Measurements from ENCODE around the gene NDUFC1. TPM values are rescaled to one million over a fixed set of nuclear protein-coding genes. Genes with fewer than 3 reads are reported as not detected.
A peak's percentile ranks its signal among the peaks of the same experiment; 100 is the strongest.
"Not testable (repeated sequence)": the region's sequence is repeated elsewhere in the genome, so short reads cannot be mapped to it uniquely, and the experiment has no call there.

NDUFC1 gene
- total and polyA plus RNA-seq, 2 of the 4 experiments (the other 2 are of a cell fraction): 25.1 to 65.1 TPM

DNA sequence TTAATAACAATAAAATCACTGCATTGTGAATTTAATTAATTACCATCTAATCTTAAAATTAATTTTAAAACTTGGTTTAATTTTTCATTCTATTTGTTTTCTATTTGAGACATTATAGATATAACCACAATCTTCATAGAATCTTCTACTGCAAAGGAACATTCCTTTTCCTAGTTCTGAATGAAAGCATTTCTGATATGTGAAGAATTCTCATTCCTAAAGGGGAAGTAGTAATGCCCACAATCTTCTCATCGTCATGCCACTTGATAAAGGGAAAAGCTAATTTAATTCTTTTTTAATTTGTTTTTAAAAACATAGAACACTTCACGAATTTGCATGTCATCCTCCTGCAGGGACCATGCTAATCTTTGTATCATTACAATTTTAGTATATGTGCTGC lies 45.9 kb downstream of the NDUFC1 start:
- no peak overlapping the region for H3K18ac ChIP-seq (ENCODE audit: low read depth, low read length)
- CTCF ChIA-PET: interaction anchor here (0.5 to 0.9 kb wide), 5 partner anchors 10 to 226 kb away, joined by 3 to 8 read pairs (median 3); no protein-coding TSS in a partner anchor
- H4K8ac ChIP-seq (ENCODE audit: low read depth in 2 of 2, low read length in 2 of 2): no peak overlapping the region
- DNase-seq: no peak
- H3K9me3 ChIP-seq (ENCODE audit: control insufficient read depth, insufficient read depth, low read length): no peaks in the 10 kb centered on the region
- no peaks in the 10 kb centered on the region for H3K79me1 ChIP-seq (ENCODE audit: low read depth in 1 of 2, low read length in 2 of 2)
- H3K9ac ChIP-seq (ENCODE audit: low read depth, low read length): no peak overlapping the region
- H3K4ac ChIP-seq (ENCODE audit: low read depth, low read length): no peak overlapping the region
- H3K14ac ChIP-seq (replicated peaks; ENCODE audit: low read depth, low read length): no peak overlapping the region
- peak; percentile 66 for ATAC-seq (ENCODE audit: low read depth)
- H2BK120ac ChIP-seq (ENCODE audit: low read depth, low read length): no peak overlapping the region
- H4K20me1 ChIP-seq (ENCODE audit: insufficient read depth, low read length): no peaks in the 10 kb centered on the region
- dilution Hi-C loops (cut with HindIII; ENCODE audit: low sequenced_read_pairs, unreplicated experiment): no loop called here
- no peak overlapping the region for H3K27ac ChIP-seq (ENCODE audit: insufficient read depth, low read length)
- no peaks in the 10 kb centered on the region for H3K27me3 ChIP-seq (ENCODE audit: control insufficient read depth, insufficient read depth, low read length)
- no peak overlapping the region for H3K4me2 ChIP-seq (ENCODE audit: low read depth, low read length)
- no peak overlapping the region for H4K5ac ChIP-seq (ENCODE audit: low read depth, low read length)
- H3K9me1 ChIP-seq (ENCODE audit: insufficient read depth, low read length): no peaks in the 10 kb centered on the region
- H2BK20ac ChIP-seq (ENCODE audit: low read depth, low read length): no peak overlapping the region
- no peak overlapping the region for H2AFZ ChIP-seq (replicated peaks; ENCODE audit: low read length, poor library complexity)
- H2BK15ac ChIP-seq (ENCODE audit: low read depth, low read length): no peak overlapping the region
- no peaks in the 10 kb centered on the region for H3K36me3 ChIP-seq (ENCODE audit: control insufficient read depth, insufficient read depth, low read length)
- H4K91ac ChIP-seq (ENCODE audit: insufficient read depth, low read depth, low read length): no peak overlapping the region
- intact Hi-C loops (cut with micrococcal nuclease): no loop called here
- no CpG with 5 or more reads among the region's 2 CpGs for WGBS, 2 experiments (ENCODE audit: extremely low coverage in 2 of 2, insufficient read length in 1 of 2)
- H2AK5ac ChIP-seq (ENCODE audit: low read depth, low read length): no peak overlapping the region
- no peak for TF ChIP-seq CHD1 (IDR thresholded peaks at IDR 0.05; ENCODE audit: low read depth, low read length)
- no peak for TF ChIP-seq MXI1 (IDR thresholded peaks at IDR 0.05; ENCODE audit: borderline replicate concordance, low read depth, low read length)
- no peak for TF ChIP-seq RAD21 (IDR thresholded peaks at IDR 0.05; ENCODE audit: low read length)
- no peak for TF ChIP-seq POLR2A (IDR thresholded peaks at IDR 0.05; ENCODE audit: low read depth, low read length)
- TF ChIP-seq NFE2L2 (IDR thresholded peaks at IDR 0.05; ENCODE audit: low read depth, low read length): no peak
- no peak for TF ChIP-seq CEBPB (IDR thresholded peaks at IDR 0.05; ENCODE audit: low read depth, low read length)
- TF ChIP-seq SMC3 (IDR thresholded peaks at IDR 0.05; ENCODE audit: low read depth, low read length): no peak
- TF ChIP-seq MAZ (IDR thresholded peaks at IDR 0.05; ENCODE audit: borderline replicate concordance, low read depth, low read length): no peak
- no peak overlapping the region for H2BK5ac ChIP-seq (ENCODE audit: low read depth, low read length, poor library complexity, severe bottlenecking)
- H3K23ac ChIP-seq (ENCODE audit: low read depth, low read length): no peak overlapping the region
- H3K4me1 ChIP-seq (ENCODE audit: control insufficient read depth, insufficient read depth, low read length): peaks cover 2% of the 10 kb centered on the region; the same call in 1 of the 2 replicates
- no peak overlapping the region for H3K56ac ChIP-seq (ENCODE audit: extremely low read depth, insufficient read depth, low read length)
- no peak overlapping the region for H3K4me3 ChIP-seq (ENCODE audit: insufficient read depth, low read depth, low read length)
- no peak overlapping the region for H2AK9ac ChIP-seq (replicated peaks; ENCODE audit: low read depth, low read length, poor library complexity)
- BruUV-seq (replicated peaks): no TSS peak
- in situ Hi-C loops (cut with MboI; ENCODE audit: low sequenced_read_pairs): no loop called here
- POLR2A ChIA-PET (ENCODE audit: unreplicated experiment): no interaction called here

DNA sequence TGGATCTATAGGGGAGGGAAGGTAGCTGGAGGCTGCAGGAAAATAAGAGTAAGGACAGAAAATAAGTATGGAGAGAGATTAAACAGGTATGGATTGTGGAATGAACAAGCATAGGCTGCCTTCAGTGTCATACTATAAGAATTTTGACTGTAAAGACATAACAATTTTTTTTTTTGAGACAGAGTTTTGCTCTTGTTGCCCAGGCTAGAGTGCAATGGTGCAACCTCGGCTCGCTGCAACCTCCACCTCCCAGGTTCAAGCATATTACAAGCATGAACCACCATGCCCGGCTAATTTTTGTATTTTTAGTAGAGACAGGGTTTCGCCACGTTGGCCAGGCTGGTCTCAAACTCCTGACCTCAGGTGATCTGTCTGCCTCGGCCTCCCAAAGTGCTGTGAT lies 46.7 kb downstream of the NDUFC1 start:
- not testable (repeated sequence) for H3K36me3 ChIP-seq (ENCODE audit: control insufficient read depth, insufficient read depth, low read length); H3K27ac ChIP-seq (ENCODE audit: insufficient read depth, low read length)

More for the DNA sequence above, 46.7 kb downstream of the NDUFC1 start:
- H3K4me1 ChIP-seq (ENCODE audit: control insufficient read depth, insufficient read depth, low read length); H3K27me3 ChIP-seq (ENCODE audit: control insufficient read depth, insufficient read depth, low read length); H3K4me2 ChIP-seq (ENCODE audit: low read depth, low read length); H3K23ac ChIP-seq (ENCODE audit: low read depth, low read length); intact Hi-C loops (cut with micrococcal nuclease); ATAC-seq (ENCODE audit: low read depth); H3K9me1 ChIP-seq (ENCODE audit: insufficient read depth, low read length); POLR2A ChIA-PET (ENCODE audit: unreplicated experiment); H4K5ac ChIP-seq (ENCODE audit: low read depth, low read length); H3K56ac ChIP-seq (ENCODE audit: extremely low read depth, insufficient read depth, low read length); H2AK9ac ChIP-seq (replicated peaks; ENCODE audit: low read depth, low read length, poor library complexity); dilution Hi-C loops (cut with HindIII; ENCODE audit: low sequenced_read_pairs, unreplicated experiment); H2BK15ac ChIP-seq (ENCODE audit: low read depth, low read length); in situ Hi-C loops (cut with MboI; ENCODE audit: low sequenced_read_pairs); H4K91ac ChIP-seq (ENCODE audit: insufficient read depth, low read depth, low read length); H2AK5ac ChIP-seq (ENCODE audit: low read depth, low read length); H3K4ac ChIP-seq (ENCODE audit: low read depth, low read length); H2AFZ ChIP-seq (replicated peaks; ENCODE audit: low read length, poor library complexity); H2BK120ac ChIP-seq (ENCODE audit: low read depth, low read length); H3K4me3 ChIP-seq (ENCODE audit: insufficient read depth, low read depth, low read length); BruUV-seq (replicated peaks); H3K9ac ChIP-seq (ENCODE audit: low read depth, low read length); H3K79me1 ChIP-seq (ENCODE audit: low read depth in 1 of 2, low read length in 2 of 2); DNase-seq; H3K9me3 ChIP-seq (ENCODE audit: control insufficient read depth, insufficient read depth, low read length); H3K14ac ChIP-seq (replicated peaks; ENCODE audit: low read depth, low read length); H4K20me1 ChIP-seq (ENCODE audit: insufficient read depth, low read length); H3K18ac ChIP-seq (ENCODE audit: low read depth, low read length): not testable (repeated sequence)
- CTCF ChIA-PET: interaction anchor here (0.7 kb wide), 1 partner anchor 11 kb away, joined by 3 read pairs; no protein-coding TSS in a partner anchor
- peak overlapping the region; percentile 8 for H2BK5ac ChIP-seq (ENCODE audit: low read depth, low read length, poor library complexity, severe bottlenecking)
- H2BK20ac ChIP-seq (ENCODE audit: low read depth, low read length): peak overlapping the region; percentile 16; the same call in 1 of the 2 replicates
- 0 out of 4 replicates have a peak overlapping the region, but pooled peaks of 1 of the 2 experiments have one; percentile 19 for H4K8ac ChIP-seq (ENCODE audit: low read depth in 2 of 2, low read length in 2 of 2)
- no CpG with 5 or more reads among the region's 6 CpGs for WGBS, 2 experiments (ENCODE audit: extremely low coverage in 2 of 2, insufficient read length in 1 of 2)

Data from IMR-90 (cell line).